HepG2 (cell line): ENCODE measurements around the gene NEDD4L.

ENCODE experiments used
- BCLAF1 ChIP-seq: fragments of 450-650 bp; IDR thresholded peaks from 2 replicates; pipeline ENCODE4 v1.6.1; 2017; ENCODE audit warnings: mild to moderate bottlenecking
- GATA4 ChIP-seq: sonication (generic); IDR thresholded peaks from 2 replicates; pipeline ENCODE4 v1.6.1; 2016; ENCODE audit warnings: antibody characterized with exemption, low read depth, borderline replicate concordance
- POLR2AphosphoS5 ChIP-seq: IDR thresholded peaks from 2 replicates; pipeline ENCODE4 v1.6.1; 2012; ENCODE audit warnings: low read depth, low read length
- RBM39 ChIP-seq: fragments of 200-400 bp; formaldehyde crosslinking; IDR thresholded peaks from one replicate; pipeline ENCODE4 v1.6.1; 2018; ENCODE audit warnings: antibody characterized with exemption, mild to moderate bottlenecking, low read depth, low read length; ENCODE audit not compliant: poor library complexity, severe bottlenecking
- TCF7 ChIP-seq: sonication (generic); IDR thresholded peaks from 2 replicates; pipeline ENCODE4 v1.6.1; 2016; ENCODE audit warnings: antibody characterized with exemption, low read depth
- ZFP36 ChIP-seq: fragments of 150-350 bp; IDR thresholded peaks from 2 replicates; pipeline ENCODE4 v1.6.1; 2018; ENCODE audit warnings: borderline replicate concordance, low read length, low read depth; ENCODE audit not compliant: partially characterized antibody

DNA sequence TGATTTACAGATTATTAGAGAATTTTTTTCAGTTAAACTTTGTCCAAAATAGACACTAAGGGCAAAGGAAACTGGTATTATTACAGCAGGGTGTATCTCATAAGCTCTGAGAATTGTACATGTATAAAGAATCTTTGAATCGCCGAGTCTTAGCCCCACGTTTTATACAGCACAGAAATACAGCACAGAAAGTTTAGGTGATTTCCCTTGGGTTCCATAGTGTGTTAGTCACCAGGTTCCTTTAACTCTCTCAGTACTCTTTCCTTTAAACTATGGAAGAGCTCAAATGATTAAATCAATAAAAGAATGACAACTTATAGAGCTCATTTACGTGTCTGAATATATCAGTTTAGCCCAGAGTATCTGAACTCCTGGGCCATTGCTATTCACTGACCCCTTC lies 256.8 kb downstream of the NEDD4L start:
- TF ChIP-seq BCLAF1 (no peak), RBM39 (no peak), POLR2AphosphoS5 (no peak), GATA4 (no peak), ZFP36 (no peak), TCF7 (no peak)
